Dendritic cell treated with granulocyte-macrophage colony-stimulating factor and Interleukin-4, amounts not matched to agents 40 ng/mL and 50 ng/mL, for 4 days (primary cell): Measurements from ENCODE around the gene CELF5.

Experiments used
- H3K27ac Mint-ChIP-seq: one replicate; pipeline ENCODE4 v1.8.0; 2022; ENCODE audit warnings: mild to moderate bottlenecking, mixed read lengths
- H3K27me3 Mint-ChIP-seq: one replicate; pipeline ENCODE4 v1.8.0; 2022; ENCODE audit warnings: mild to moderate bottlenecking, mixed read lengths
- H3K36me3 Mint-ChIP-seq: one replicate; pipeline ENCODE4 v1.8.0; 2022; ENCODE audit warnings: low read depth, mixed read lengths
- H3K4me1 Mint-ChIP-seq: one replicate; pipeline ENCODE4 v1.8.0; 2022; ENCODE audit warnings: low read depth, mixed read lengths
- H3K4me3 Mint-ChIP-seq: one replicate; pipeline ENCODE4 v1.8.0; 2022; ENCODE audit warnings: mild to moderate bottlenecking, moderate library complexity, mixed read lengths
- H3K9me3 Mint-ChIP-seq: one replicate; pipeline ENCODE4 v1.8.0; 2022; ENCODE audit warnings: mixed read lengths
- intact Hi-C: fragments of 100-400 bp; cut with micrococcal nuclease; formaldehyde crosslinking; loops from one replicate; pipeline ENCODE4 v1.15.0; 2022

Gene CELF5

DNA sequence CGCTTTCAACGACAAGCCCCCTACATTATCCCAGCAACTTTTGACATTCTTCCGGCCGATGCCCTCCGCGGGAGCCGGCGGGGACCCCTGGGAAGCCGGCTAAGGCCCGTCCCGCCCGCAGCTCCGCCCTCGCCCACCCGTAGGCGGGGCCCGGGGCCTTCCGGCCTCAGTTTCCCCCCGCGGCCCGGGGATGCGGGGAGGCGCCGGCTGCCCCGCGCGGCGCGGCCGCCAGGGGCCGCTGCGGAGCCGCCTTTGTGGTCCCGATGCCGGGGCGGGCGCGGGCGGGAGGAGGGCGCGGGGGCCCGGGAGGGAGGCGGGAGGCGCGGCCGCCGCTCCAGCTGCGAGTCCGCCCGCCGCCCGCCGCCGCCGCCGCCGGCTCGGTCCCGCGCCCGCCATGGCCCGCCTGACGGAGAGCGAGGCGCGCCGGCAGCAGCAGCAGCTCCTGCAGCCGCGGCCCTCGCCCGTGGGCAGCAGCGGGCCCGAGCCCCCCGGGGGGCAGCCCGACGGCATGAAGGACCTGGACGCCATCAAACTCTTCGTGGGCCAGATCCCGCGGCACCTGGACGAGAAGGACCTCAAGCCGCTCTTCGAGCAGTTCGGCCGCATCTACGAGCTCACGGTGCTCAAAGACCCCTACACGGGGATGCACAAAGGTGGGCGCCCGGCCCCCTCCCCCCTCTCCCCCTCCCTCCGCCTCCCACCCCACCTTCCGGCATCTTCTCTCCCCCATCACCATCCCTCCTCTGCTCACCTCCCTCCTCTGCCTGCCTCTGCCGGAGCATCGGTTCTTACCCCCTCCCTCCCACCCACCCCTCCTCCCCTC lies at the start of gene CELF5:
CELF5 (plus strand) TSS at position 316 of the 823 bp plus-strand sequence; CDS start at position 395, 79 bp downstream.
- intact Hi-C loops, result no loop called here
- Mint-ChIP-seq H3K27ac (no peak within 1 kb of the TSS), H3K36me3 (no peaks in the 10 kb centered on the region), H3K4me3 (peak within 1 kb of the TSS; percentile 23), H3K4me1 (no peaks in the 10 kb centered on the region), H3K9me3 (no peaks in the 10 kb centered on the region), H3K27me3 (peaks cover 54% of the 10 kb centered on the region)

GRCh38 chr19:3175781-3176714 lies 48.4 kb upstream of the CELF5 start:
- Mint-ChIP-seq H3K27ac (peak overlapping the region; percentile 70), H3K9me3 (no peaks in the 10 kb centered on the region), H3K4me1 (peaks cover 61% of the 10 kb centered on the region), H3K4me3 (no peak overlapping the region), H3K36me3 (no peaks in the 10 kb centered on the region), H3K27me3 (no peaks in the 10 kb centered on the region)
- intact Hi-C loops, result no loop called here

DNA sequence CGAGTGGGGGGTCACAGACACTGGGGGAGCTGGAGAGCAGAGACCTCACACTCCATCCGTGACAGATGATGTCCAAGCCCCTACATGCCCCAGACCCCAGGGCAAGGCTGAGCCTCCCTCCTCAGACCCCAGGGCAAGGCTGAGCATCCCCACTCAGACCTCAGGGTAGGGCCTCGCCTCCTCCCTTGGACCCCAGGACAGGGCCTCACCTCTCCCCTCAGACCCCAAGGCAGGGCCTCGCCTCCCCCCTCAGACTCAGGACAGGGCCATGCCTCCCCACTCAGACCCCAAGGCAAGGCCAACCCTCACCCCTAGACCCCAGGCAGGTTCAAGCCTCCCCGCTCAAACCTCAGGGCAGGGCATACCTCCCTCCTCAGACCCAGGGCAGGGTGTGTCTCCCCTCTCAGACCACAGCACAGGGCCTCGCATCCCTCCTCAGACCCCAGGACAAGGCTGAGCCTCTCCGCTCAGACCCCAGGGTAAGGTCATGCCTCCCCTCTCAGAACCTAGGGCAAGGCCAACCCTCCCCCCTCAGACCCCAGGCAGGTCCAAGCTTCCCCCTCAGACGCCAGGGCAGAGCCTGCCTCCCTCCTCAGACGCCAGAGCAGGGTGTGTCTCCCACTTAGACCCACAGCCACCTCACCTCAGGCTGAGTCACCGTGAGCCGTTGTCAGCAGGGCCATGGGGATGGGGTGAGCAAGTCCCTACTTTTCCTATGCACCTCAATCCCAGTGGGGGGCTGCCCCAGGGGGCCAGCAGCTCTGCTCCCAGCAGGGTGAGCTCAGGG lies 47.6 kb upstream of the CELF5 start:
- no peaks in the 10 kb centered on the region for H3K36me3 Mint-ChIP-seq
- intact Hi-C loops, result no loop called here
- H3K4me1 Mint-ChIP-seq, result peaks cover 53% of the 10 kb centered on the region
- H3K9me3 Mint-ChIP-seq, result no peaks in the 10 kb centered on the region
- no peaks in the 10 kb centered on the region for H3K27me3 Mint-ChIP-seq
- peak overlapping the region; percentile 70 for H3K27ac Mint-ChIP-seq
- H3K4me3 Mint-ChIP-seq, result peak overlapping the region; percentile 53

DNA sequence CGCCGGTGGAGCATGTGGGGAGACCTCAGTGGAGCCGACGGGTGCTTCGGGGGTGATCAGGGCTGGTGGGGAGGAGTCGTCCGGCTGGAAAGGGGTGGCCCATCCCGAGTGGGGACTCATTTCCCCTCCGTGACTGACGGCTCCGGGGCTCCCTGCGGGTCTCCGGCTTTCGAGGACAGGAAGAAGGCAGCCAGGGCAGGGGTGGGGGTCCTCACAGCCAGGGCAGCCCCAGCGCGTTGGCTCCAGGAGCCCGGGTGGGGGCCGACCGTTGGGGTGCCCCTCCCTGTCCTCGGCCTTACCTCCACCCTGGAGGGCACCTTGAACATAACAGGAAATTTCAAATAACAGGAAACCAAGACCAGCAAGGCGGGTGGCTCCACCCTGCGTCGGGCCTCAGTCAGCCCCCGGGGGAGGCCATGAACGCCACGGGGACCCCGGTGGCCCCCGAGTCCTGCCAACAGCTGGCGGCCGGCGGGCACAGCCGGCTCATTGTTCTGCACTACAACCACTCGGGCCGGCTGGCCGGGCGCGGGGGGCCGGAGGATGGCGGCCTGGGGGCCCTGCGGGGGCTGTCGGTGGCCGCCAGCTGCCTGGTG lies 46.0 kb upstream of the CELF5 start, which contains the start of gene S1PR4:
S1PR4 (plus strand) TSS at position 393 of the 596 bp plus-strand sequence; CDS start at position 417, 24 bp downstream.
- peak within 1 kb of the TSS; percentile 84 for H3K4me3 Mint-ChIP-seq
- H3K9me3 Mint-ChIP-seq, result no peaks in the 10 kb centered on the region
- peaks cover 52% of the 10 kb centered on the region for H3K4me1 Mint-ChIP-seq
- peak within 1 kb of the TSS; percentile 97 for H3K27ac Mint-ChIP-seq
- intact Hi-C loops, result no loop called here
- H3K27me3 Mint-ChIP-seq, result no peaks in the 10 kb centered on the region
- no peaks in the 10 kb centered on the region for H3K36me3 Mint-ChIP-seq

DNA sequence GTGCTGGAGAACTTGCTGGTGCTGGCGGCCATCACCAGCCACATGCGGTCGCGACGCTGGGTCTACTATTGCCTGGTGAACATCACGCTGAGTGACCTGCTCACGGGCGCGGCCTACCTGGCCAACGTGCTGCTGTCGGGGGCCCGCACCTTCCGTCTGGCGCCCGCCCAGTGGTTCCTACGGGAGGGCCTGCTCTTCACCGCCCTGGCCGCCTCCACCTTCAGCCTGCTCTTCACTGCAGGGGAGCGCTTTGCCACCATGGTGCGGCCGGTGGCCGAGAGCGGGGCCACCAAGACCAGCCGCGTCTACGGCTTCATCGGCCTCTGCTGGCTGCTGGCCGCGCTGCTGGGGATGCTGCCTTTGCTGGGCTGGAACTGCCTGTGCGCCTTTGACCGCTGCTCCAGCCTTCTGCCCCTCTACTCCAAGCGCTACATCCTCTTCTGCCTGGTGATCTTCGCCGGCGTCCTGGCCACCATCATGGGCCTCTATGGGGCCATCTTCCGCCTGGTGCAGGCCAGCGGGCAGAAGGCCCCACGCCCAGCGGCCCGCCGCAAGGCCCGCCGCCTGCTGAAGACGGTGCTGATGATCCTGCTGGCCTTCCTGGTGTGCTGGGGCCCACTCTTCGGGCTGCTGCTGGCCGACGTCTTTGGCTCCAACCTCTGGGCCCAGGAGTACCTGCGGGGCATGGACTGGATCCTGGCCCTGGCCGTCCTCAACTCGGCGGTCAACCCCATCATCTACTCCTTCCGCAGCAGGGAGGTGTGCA lies 45.3 kb upstream of the CELF5 start:
- H3K27me3 Mint-ChIP-seq, result no peaks in the 10 kb centered on the region
- peak overlapping the region; percentile 97 for H3K27ac Mint-ChIP-seq
- peaks cover 3% of the 10 kb centered on the region for H3K36me3 Mint-ChIP-seq
- peak overlapping the region; percentile 84 for H3K4me3 Mint-ChIP-seq
- H3K9me3 Mint-ChIP-seq, result no peaks in the 10 kb centered on the region
- intact Hi-C loops, result no loop called here
- H3K4me1 Mint-ChIP-seq, result peaks cover 58% of the 10 kb centered on the region

DNA sequence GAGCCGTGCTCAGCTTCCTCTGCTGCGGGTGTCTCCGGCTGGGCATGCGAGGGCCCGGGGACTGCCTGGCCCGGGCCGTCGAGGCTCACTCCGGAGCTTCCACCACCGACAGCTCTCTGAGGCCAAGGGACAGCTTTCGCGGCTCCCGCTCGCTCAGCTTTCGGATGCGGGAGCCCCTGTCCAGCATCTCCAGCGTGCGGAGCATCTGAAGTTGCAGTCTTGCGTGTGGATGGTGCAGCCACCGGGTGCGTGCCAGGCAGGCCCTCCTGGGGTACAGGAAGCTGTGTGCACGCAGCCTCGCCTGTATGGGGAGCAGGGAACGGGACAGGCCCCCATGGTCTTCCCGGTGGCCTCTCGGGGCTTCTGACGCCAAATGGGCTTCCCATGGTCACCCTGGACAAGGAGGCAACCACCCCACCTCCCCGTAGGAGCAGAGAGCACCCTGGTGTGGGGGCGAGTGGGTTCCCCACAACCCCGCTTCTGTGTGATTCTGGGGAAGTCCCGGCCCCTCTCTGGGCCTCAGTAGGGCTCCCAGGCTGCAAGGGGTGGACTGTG lies 44.6 kb upstream of the CELF5 start:
- Mint-ChIP-seq H3K4me3 (peak overlapping the region; percentile 84), H3K9me3 (no peaks in the 10 kb centered on the region), H3K27ac (peak overlapping the region; percentile 97), H3K4me1 (peaks cover 64% of the 10 kb centered on the region), H3K36me3 (peaks cover 7% of the 10 kb centered on the region), H3K27me3 (no peaks in the 10 kb centered on the region)
- intact Hi-C loops, result no loop called here

- Mint-ChIP-seq H3K36me3 (peaks cover 32% of the 10 kb centered on the region), H3K9me3 (no peaks in the 10 kb centered on the region), H3K27ac (peak overlapping the region; percentile 98), H3K4me1 (peaks cover 68% of the 10 kb centered on the region), H3K27me3 (no peaks in the 10 kb centered on the region), H3K4me3 (no peak overlapping the region)
- intact Hi-C loops, result no loop called here
These were observed 40.5 kb upstream of the CELF5 start for GRCh38 chr19:3183721-3184641.

DNA sequence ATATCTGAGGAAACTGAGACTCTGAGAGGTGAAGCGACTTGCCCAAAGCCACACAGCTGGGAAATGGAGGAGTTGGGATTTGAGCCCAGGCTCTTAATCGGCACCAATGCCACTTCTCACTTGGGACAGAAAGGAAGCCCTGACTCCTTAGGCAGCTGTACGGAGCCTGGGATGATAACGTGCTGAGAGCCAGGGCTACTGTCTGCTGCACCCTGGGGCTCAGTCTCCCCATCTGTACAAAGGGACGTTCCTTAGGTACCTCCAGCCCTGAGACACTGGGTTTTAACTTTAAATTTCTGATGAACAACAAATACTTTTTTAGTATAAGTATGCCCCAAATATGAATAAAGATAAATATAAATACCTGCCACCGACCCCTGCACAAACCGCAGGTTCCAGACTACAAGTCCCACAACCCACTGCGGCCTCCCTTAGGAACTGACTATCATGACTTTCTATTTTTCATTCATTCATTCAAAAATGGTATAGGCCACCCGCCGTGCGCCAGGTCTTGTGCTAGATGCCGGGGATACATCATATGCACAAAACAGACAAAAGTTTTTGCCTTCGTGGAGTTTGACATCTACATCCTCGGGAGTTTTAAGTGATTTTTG lies 39.5 kb upstream of the CELF5 start:
- Mint-ChIP-seq H3K27me3 (no peaks in the 10 kb centered on the region), H3K9me3 (no peaks in the 10 kb centered on the region), H3K36me3 (peaks cover 40% of the 10 kb centered on the region), H3K4me3 (peak overlapping the region; percentile 97), H3K4me1 (peaks cover 67% of the 10 kb centered on the region), H3K27ac (peak overlapping the region; percentile 98)
- intact Hi-C loops, result no loop called here

DNA sequence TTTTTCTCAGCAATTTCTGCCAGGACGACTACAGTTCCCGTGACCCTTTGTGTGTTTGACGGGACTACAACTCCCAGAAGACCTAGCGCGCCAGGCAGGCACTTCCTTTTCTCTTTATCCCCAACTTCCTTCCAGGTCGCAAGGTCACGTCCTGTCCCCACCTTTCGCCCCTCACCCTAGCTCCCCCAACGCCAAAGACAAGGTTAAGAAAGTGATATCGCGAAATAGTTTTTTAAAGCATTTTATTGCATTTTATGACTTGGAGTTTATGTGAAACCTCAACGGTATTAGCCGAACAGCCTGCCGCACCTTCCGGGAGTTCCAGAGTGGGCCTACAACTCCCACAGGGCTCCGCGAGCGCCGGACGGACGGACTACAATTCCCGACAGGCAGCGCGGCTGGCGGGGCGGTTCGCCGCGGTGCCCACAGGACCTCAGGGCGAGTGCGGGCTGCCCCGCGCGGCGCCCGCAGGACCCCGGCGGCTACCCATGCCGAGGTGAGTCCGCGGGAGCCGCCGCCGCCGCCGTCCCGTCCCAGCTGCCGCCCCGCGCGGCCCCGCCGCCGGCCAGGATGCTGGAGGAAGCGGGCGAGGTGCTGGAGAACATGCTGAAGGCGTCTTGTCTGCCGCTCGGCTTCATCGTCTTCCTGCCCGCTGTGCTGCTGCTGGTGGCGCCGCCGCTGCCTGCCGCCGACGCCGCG lies 38.9 kb upstream of the CELF5 start, which contains the start of gene NCLN:
NCLN (plus strand) TSS at position 470 of the 699 bp plus-strand sequence; CDS start at position 571, 101 bp downstream.
- no peaks in the 10 kb centered on the region for H3K9me3 Mint-ChIP-seq
- H3K27me3 Mint-ChIP-seq, result no peaks in the 10 kb centered on the region
- H3K4me1 Mint-ChIP-seq, result peaks cover 67% of the 10 kb centered on the region
- peaks cover 46% of the 10 kb centered on the region for H3K36me3 Mint-ChIP-seq
- intact Hi-C loops, result no loop called here
- peak within 1 kb of the TSS; percentile 98 for H3K27ac Mint-ChIP-seq
- H3K4me3 Mint-ChIP-seq, result peak within 1 kb of the TSS; percentile 97

- intact Hi-C loops, result no loop called here
- H3K9me3 Mint-ChIP-seq, result no peaks in the 10 kb centered on the region
- H3K4me3 Mint-ChIP-seq, result peak overlapping the region; percentile 97
- H3K27me3 Mint-ChIP-seq, result no peaks in the 10 kb centered on the region
- H3K4me1 Mint-ChIP-seq, result peaks cover 68% of the 10 kb centered on the region
- peak overlapping the region; percentile 98 for H3K27ac Mint-ChIP-seq
- peaks cover 52% of the 10 kb centered on the region for H3K36me3 Mint-ChIP-seq
These were observed 38.2 kb upstream of the CELF5 start for GRCh38 chr19:3186160-3186688.
